WTC11 (cell line): ENCODE measurements around the gene ATP6V0D1.

Experiments used
- CREB1 ChIP-seq: sonication (generic); formaldehyde crosslinking; IDR thresholded peaks from 2 replicates; pipeline ENCODE4 v1.8.0; 2023; ENCODE audit warnings: mild to moderate bottlenecking, missing genetic modification reagents
- CTCF ChIP-seq: fragments of 200-600 bp; IDR thresholded peaks from 2 replicates; pipeline ENCODE4 v1.8.0; 2022; ENCODE audit warnings: antibody characterized with exemption
- NR2C2 ChIP-seq: sonication (generic); formaldehyde crosslinking; IDR thresholded peaks from 2 replicates; pipeline ENCODE4 v1.8.0; 2022; ENCODE audit warnings: mild to moderate bottlenecking, missing genetic modification reagents
- SMAD3 ChIP-seq: sonication (generic); formaldehyde crosslinking; IDR thresholded peaks from 2 replicates; pipeline ENCODE4 v1.8.0; 2022; ENCODE audit warnings: missing genetic modification reagents, mild to moderate bottlenecking, borderline replicate concordance
- SP1 ChIP-seq: sonication (generic); formaldehyde crosslinking; conservative IDR thresholded peaks from 2 replicates; pipeline ENCODE4 v1.8.1; 2022; ENCODE audit warnings: missing genetic modification reagents
- ZNF423 ChIP-seq: fragments of 250-450 bp; sonication (Bioruptor Pico); IDR thresholded peaks from 2 replicates; pipeline ENCODE4 v2.1.2; 2022; ENCODE audit warnings: mild to moderate bottlenecking, moderate library complexity
- TF ChIP-seq, protein P1 (sequence below): sonication (generic); formaldehyde crosslinking; IDR thresholded peaks from 2 replicates; pipeline ENCODE4 v1.8.1; 2023; ENCODE audit warnings: mild to moderate bottlenecking, missing genetic modification reagents, moderate library complexity

DNA sequence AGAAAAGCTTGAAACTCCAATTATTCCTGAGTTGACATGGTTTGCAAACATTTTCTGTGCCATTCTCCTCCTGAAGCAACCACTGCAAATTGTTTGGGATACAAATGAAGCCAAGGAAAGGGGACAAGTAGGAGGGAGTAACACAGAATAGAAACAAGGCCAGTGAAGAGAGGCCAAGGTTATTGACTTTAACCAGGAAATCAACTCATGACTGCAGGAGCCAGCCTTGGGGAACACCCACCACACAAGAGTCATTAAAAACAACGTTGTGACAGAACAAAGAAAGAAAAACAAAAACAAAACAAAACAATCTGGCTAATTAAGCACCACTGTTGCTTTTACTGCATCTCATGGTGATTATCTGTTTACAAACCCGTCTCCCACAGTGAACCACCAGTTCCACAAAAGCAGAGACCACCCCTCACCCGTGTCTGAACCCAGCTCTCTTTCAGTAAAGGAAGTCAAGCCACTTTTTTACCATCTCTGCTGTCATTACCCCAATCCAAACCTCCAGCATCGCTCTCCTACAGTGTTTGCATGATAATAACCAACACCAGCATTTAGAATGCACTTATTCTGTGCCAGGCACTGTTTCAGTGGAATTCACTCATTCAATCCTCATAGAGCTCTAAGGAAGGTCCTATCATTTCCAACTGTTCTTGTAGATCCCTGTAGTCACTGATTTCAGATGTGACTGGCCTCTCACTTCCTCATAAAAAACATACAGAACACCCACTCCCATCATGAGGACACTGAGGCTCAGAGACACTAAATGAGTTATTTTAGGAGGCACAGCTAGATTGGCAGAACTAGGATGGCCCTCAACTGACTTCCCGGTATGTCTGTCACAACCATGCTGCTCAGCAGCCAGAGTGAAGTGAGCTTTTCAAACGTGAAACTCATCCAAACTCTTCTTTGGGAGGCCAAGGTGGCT, 66.7 kb downstream of the ATP6V0D1 start:
- TF ChIP-seq CTCF, result no peak
- no peak for TF ChIP-seq SMAD3 (CRISPR knock-in tag)
- TF ChIP-seq SP1, result no peak
- TF ChIP-seq NR2C2 (CRISPR knock-in tag), result no peak
- TF ChIP-seq ZNF423 (CRISPR knock-in tag), result no peak
- TF ChIP-seq, protein P1, sequence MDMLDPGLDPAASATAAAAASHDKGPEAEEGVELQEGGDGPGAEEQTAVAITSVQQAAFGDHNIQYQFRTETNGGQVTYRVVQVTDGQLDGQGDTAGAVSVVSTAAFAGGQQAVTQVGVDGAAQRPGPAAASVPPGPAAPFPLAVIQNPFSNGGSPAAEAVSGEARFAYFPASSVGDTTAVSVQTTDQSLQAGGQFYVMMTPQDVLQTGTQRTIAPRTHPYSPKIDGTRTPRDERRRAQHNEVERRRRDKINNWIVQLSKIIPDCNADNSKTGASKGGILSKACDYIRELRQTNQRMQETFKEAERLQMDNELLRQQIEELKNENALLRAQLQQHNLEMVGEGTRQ, result no peak
- no peak for TF ChIP-seq CREB1 (CRISPR knock-in tag)
